ENCODE data around the gene POLR3A.
"Not testable (repeated sequence)": the region's sequence is repeated elsewhere in the genome, so short reads cannot be mapped to it uniquely, and the experiment has no call there.

- TF ChIP-seq CTCF, POLR2A, POLR2AphosphoS5, EP300 (IDR thresholded peaks at IDR 0.05): not testable (repeated sequence)
Observed at GRCh38 chr10:78064919-78065318, 35.6 kb upstream of the POLR3A start.

Measured in upper lobe of left lung (tissue), 4 donors.